ENCODE measurements around the gene CNOT3. TPM values are rescaled to one million over a fixed set of nuclear protein-coding genes. Genes with fewer than 3 reads are reported as not detected.
"Not testable (repeated sequence)": the region's sequence is repeated elsewhere in the genome, so short reads cannot be mapped to it uniquely, and the experiment has no call there.

Gene CNOT3
- total RNA-seq, 1 experiment from 2014 or later, result 76.7 TPM

DNA sequence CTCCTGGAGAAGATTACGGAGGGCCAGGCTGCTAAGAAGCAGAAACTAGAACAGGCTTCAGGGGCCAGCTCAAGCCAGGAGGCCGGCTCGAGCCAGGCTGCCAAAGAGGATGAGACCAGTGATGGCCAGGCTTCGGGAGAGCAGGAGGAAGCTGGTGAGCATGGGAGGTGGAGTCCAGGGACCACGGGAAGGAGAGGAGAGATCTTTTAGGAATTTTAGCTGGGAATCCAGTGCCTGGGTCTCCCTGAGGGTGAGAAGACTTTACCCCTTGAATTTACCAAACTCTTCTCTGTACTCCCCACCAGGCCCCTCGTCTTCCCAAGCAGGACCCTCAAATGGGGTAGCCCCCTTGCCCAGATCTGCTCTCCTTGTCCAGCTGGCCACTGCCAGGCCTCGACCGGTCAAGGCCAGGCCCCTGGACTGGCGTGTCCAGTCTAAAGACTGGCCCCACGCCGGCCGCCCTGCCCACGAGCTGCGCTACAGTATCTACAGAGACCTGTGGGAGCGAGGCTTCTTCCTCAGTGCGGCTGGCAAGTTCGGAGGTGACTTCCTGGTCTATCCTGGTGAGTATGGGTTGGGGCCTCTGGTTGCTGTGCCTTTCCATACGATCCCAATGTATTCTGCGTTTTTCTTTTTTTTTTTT, 54.4 kb downstream of the CNOT3 start (continued):
- TF ChIP-seq TCF7L2 (IDR thresholded peaks at IDR 0.05; ENCODE audit: borderline replicate concordance, extremely low read depth, insufficient read depth, insufficient read length), result no peak

DNA sequence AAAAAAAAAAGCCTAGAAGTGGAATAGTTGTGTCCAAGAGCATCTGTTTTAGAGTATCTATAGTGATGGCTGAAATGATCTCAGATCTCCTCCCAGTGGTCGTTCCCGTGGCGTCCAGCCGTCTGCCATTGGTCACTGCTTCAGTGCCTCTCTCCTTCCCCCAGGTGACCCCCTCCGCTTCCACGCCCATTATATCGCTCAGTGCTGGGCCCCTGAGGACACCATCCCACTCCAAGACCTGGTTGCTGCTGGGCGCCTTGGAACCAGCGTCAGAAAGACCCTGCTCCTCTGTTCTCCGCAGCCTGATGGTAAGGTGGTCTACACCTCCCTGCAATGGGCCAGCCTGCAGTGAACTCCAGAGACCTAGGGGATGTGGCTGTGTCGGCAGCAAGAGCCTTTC, 55.4 kb downstream of the CNOT3 start:
- ATAC-seq (no peak), DNase-seq (ENCODE audit: low read depth, low spot score) (no peak)
- no peak overlapping the region for H3K4me3 ChIP-seq (replicated peaks in 1 of 2; ENCODE audit: low read depth in 1 of 2, low read length in 2 of 2)
- H3K9me2 ChIP-seq (ENCODE audit: insufficient read depth), result no peaks in the 10 kb centered on the region
- no peak overlapping the region for H3K4me2 ChIP-seq (ENCODE audit: low read length)
- H2AFZ ChIP-seq (ENCODE audit: low read depth, low read length, poor library complexity, severe bottlenecking), result no peak overlapping the region
- peaks cover 10 to 16% of the 10 kb centered on the region in 2 experiments for H3K36me3 ChIP-seq (ENCODE audit: control insufficient read depth in 1 of 2, insufficient read depth in 2 of 2, low read length in 2 of 2)
- no peak for TF ChIP-seq ZNF274 (IDR thresholded peaks at IDR 0.05; ENCODE audit: low read depth, low read length)
- no peak for TF ChIP-seq YY1 (IDR thresholded peaks at IDR 0.05; ENCODE audit: extremely low read depth, insufficient replicate concordance, low read depth, low read length)
- no peak for TF ChIP-seq SRF (IDR thresholded peaks at IDR 0.05; ENCODE audit: low read depth)
- no peak for TF ChIP-seq POLR2A (IDR thresholded peaks at IDR 0.05; ENCODE audit: borderline replicate concordance, extremely low read depth, insufficient read depth, insufficient read length)
- no peak for TF ChIP-seq EZH2 (IDR thresholded peaks at IDR 0.05)
- no peak for TF ChIP-seq EZH2phosphoT487 (IDR thresholded peaks at IDR 0.05; ENCODE audit: borderline replicate concordance)
- TF ChIP-seq FOSL1 (IDR thresholded peaks at IDR 0.05; ENCODE audit: low read depth), result no peak
- TF ChIP-seq JUND (IDR thresholded peaks at IDR 0.05), result no peak
- no peak for TF ChIP-seq ZFX (IDR thresholded peaks at IDR 0.05)
- no peak for TF ChIP-seq CBX3 (IDR thresholded peaks at IDR 0.05; ENCODE audit: low read depth)
- TF ChIP-seq, protein P1, sequence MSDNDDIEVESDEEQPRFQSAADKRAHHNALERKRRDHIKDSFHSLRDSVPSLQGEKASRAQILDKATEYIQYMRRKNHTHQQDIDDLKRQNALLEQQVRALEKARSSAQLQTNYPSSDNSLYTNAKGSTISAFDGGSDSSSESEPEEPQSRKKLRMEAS (IDR thresholded peaks at IDR 0.05), result no peak
- TF ChIP-seq CEBPB (IDR thresholded peaks at IDR 0.05; ENCODE audit: low read depth), result no peak
- TF ChIP-seq, protein P2, sequence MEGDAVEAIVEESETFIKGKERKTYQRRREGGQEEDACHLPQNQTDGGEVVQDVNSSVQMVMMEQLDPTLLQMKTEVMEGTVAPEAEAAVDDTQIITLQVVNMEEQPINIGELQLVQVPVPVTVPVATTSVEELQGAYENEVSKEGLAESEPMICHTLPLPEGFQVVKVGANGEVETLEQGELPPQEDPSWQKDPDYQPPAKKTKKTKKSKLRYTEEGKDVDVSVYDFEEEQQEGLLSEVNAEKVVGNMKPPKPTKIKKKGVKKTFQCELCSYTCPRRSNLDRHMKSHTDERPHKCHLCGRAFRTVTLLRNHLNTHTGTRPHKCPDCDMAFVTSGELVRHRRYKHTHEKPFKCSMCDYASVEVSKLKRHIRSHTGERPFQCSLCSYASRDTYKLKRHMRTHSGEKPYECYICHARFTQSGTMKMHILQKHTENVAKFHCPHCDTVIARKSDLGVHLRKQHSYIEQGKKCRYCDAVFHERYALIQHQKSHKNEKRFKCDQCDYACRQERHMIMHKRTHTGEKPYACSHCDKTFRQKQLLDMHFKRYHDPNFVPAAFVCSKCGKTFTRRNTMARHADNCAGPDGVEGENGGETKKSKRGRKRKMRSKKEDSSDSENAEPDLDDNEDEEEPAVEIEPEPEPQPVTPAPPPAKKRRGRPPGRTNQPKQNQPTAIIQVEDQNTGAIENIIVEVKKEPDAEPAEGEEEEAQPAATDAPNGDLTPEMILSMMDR (IDR thresholded peaks at IDR 0.05 in 2 of 3, conservative IDR thresholded peaks at IDR 0.05 in 1 of 3; ENCODE audit: borderline replicate concordance in 1 of 3, insufficient read depth in 1 of 3, low read depth in 2 of 3, low read length in 2 of 3), result no peak
- TF ChIP-seq ELF1 (IDR thresholded peaks at IDR 0.05; ENCODE audit: borderline replicate concordance, low read depth), result no peak
- H3K27ac ChIP-seq (ENCODE audit: low read depth, low read length), result peak overlapping the region; percentile 100; the same call in 1 of the 2 replicates
- ChIA-PET POLR2A (interaction anchor here (2.7 to 7.0 kb wide), 2 partner anchors 8 to 17 kb away, joined by 9 to 126 read pairs; partner anchors contain the start of gene RPS9), RAD21 (ENCODE audit: low non-redundant PET in 1 of 2, low total read pairs in 2 of 2, uncharacterized antibody in 2 of 2, unreplicated experiment in 2 of 2) (no interaction called here), CTCF (no interaction called here)
- no peak overlapping the region for H3K9ac ChIP-seq (ENCODE audit: low read length)
- peaks cover 11 to 18% of the 10 kb centered on the region in 2 experiments for H3K4me1 ChIP-seq (ENCODE audit: control insufficient read depth in 1 of 2, insufficient read depth in 2 of 2, low read length in 2 of 2)
- H3K27me3 ChIP-seq (ENCODE audit: insufficient read depth, low read length), result no peaks in the 10 kb centered on the region
- intact Hi-C loops (cut with micrococcal nuclease), result no loop called here
- no peaks in the 10 kb centered on the region for H4K20me1 ChIP-seq (ENCODE audit: insufficient read depth)
- H3K9me3 ChIP-seq (ENCODE audit: control insufficient read depth in 1 of 2, insufficient read depth in 1 of 2, low read depth in 1 of 2, low read length in 2 of 2), result no peaks in the 10 kb centered on the region
- H3K79me2 ChIP-seq (ENCODE audit: insufficient read depth, low read length), result peaks cover 36% of the 10 kb centered on the region
- no TSS peak for BruUV-seq (replicated peaks)

DNA sequence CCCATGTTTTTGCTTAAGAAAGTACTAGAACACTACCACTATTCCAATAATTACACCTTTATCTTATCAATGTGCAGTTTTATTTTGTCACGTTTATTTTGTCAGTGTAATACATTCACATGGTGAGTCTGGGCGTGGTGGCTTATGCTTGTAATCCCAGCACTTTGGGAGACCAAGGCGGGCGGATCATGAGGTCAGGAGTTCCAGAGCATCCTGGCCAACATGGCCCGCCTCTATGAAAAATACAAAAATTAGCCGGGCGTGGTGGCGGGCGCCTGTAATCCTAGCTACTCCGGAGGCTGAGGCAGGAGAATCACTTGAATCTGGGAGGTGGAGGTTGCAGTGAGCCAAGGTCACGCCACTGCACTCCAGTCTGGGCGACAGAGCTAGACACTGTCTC, 56.9 kb downstream of the CNOT3 start:
- CTCF ChIA-PET, result interaction anchor here (1.0 kb wide), 1 partner anchor 26 kb away, joined by 3 read pairs; no protein-coding TSS in a partner anchor
- H3K4me2 ChIP-seq (ENCODE audit: low read length); intact Hi-C loops (cut with micrococcal nuclease); H4K20me1 ChIP-seq (ENCODE audit: insufficient read depth); POLR2A ChIA-PET; H3K27ac ChIP-seq (ENCODE audit: low read depth, low read length); H3K4me3 ChIP-seq (replicated peaks in 1 of 2; ENCODE audit: low read depth in 1 of 2, low read length in 2 of 2); H3K9ac ChIP-seq (ENCODE audit: low read length); RAD21 ChIA-PET (ENCODE audit: low non-redundant PET in 1 of 2, low total read pairs in 2 of 2, uncharacterized antibody in 2 of 2, unreplicated experiment in 2 of 2); BruUV-seq (replicated peaks); H2AFZ ChIP-seq (ENCODE audit: low read depth, low read length, poor library complexity, severe bottlenecking); H3K9me2 ChIP-seq (ENCODE audit: insufficient read depth); DNase-seq (ENCODE audit: low read depth, low spot score); ATAC-seq; H3K9me3 ChIP-seq (ENCODE audit: control insufficient read depth in 1 of 2, insufficient read depth in 1 of 2, low read depth in 1 of 2, low read length in 2 of 2); H3K27me3 ChIP-seq (ENCODE audit: insufficient read depth, low read length): not testable (repeated sequence)
- Histone ChIP-seq H3K4me1 (ENCODE audit: control insufficient read depth in 1 of 2, insufficient read depth in 2 of 2, low read length in 2 of 2) (peaks cover 8 to 12% of the 10 kb centered on the region in 2 experiments; a peak in 2 of 4 replicates), H3K79me2 (ENCODE audit: insufficient read depth, low read length) (peaks cover 25% of the 10 kb centered on the region), H3K36me3 (ENCODE audit: control insufficient read depth in 1 of 2, insufficient read depth in 2 of 2, low read length in 2 of 2) (peaks cover 10 to 16% of the 10 kb centered on the region in 2 experiments)
